NCI-H2107 treated with DMSO at 0.1 percent for 48 hours (cell line): ENCODE data around the gene PHLPP1.
"Not testable (repeated sequence)": the region's sequence is repeated elsewhere in the genome, so short reads cannot be mapped to it uniquely, and the experiment has no call there.

Source experiments
- DNase-seq: peaks from one replicate; lab custom pipeline; 2025; ENCODE audit not compliant: unreplicated experiment; lab: John Stamatoyannopoulos, UW

The PHLPP1 gene

DNA sequence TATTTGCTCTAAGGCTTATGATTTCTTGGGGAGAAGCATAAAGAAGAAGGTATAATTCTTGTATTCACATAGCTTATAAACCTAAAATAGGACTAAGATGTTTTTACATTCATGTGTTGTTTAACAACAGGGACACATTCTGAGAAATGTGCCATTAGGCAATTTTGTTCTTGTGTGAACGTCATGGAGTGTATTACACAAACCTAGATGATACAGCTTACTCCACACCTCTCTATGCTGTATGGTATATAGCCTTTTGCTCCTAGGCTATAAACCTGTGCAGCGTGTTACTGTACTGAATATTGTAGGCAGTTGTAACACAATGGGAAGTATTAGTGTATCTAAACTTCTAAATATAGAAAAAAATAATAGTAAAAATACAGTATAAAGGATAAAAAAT is 92.1 kb downstream of the PHLPP1 start:
- DNase-seq, result no peak

DNA sequence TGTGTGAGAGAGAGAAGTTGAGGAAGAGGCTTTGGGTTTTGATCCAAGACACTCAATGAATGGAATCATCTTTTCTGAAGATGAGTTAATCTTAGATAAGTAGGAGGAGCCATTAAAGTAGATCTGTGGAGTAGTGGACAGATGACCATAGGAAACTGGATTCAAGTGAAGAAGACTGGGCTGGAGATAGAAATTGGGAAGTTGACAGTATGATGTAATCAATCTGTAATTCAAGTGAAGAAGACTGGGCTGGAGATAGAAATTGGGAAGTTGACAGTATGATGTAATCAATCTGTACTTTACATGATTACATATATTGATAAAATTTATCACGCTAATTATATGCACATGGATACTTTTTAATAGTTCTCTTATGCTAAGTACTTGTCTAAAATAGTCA is 92.8 kb downstream of the PHLPP1 start:
- no peak for DNase-seq

- not testable (repeated sequence) for DNase-seq
Measured at GRCh38 chr18:62809445-62809844, 94.1 kb downstream of the PHLPP1 start.

DNA sequence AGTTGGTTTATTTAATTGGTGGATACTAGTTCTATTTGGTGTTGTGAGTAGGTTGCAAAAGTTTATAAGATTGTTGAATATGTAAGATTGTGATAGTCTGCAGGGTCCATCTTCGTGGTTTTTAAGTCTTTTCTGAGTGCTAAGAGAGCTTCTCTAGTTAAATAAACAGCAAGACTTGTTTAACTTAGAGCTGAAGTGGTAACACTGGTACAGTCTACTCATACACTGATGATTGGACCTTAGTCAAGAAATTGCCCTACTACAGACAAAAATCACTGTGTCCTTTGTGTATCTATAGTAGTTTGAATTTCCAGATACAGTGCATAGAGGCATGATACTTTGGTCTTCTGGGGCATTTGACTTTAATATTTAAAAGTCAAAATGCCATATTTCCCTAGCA is 94.6 kb downstream of the PHLPP1 start:
- no peak for DNase-seq

DNA sequence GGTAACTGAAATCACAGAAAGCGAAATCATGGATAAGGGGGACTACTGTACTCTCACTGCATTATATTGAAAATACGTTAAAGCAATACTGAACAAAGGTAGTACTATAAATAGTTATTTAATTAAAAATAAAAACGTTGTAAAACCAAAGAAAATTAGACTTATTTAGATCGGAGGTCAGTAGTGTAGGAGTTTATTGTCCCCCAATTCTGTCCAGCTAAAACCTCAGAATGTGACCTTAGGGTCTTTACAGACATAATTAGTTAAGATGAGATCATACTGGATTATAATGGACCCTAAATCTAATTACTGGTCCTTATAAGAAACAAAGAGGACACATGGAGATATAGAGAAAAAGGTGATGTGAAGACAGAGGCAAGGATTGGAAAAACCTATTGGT is 95.3 kb downstream of the PHLPP1 start:
- no peak for DNase-seq

GRCh38 chr18:62811674-62812073 is 96.3 kb downstream of the PHLPP1 start:
- no peak for DNase-seq

- DNase-seq, result no peak
Measured at GRCh38 chr18:62812242-62812641, 96.9 kb downstream of the PHLPP1 start.

GRCh38 chr18:62812876-62813275 is 97.5 kb downstream of the PHLPP1 start:
- no peak for DNase-seq

DNA sequence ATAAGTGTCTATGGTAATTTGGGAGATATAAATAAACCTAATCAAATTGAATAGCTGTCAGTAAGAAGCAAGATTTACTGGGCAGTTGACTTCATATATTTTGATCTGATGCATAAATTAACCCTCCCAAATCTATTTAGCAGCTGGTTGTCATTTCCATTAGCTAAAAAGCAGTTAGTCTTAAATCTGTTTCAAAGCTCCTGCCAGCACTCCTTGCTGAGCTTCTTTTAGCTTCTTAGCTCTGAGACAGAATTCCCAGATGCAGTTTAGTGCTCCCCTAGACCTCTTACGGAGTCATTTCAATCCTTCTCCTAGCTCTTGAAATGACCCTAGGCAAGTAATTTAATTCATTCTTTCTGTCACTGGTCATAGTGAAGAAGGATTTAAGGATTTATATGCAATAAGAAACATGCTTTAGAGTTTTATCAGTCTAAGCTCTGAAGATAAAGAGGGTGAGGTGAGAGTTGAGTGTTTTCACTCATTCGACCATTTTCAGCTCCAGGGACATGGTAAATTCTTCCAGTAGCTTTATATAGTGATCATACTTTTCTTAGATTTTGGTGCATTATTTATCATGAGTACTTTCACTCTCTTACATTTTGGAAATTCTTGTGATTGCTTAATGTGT is 98.9 kb downstream of the PHLPP1 start:
- no peak for DNase-seq

DNA sequence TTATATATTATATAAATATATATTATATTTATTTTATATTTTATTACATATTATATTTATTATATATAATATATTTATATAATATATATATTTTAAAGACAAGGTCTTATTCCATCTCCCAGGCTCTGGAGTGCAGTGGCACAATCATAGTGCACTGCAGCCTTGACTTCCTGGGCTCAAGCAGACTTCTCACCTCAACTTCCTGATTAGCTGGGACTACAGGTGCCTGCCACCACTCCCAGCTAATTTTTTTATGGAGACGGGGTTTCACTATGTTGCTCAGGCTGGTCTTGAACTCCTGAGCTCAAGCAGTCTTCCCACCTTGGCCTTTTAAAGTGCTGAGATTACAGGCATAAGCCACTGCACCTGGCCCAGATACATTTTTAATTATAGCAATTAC is 110.0 kb downstream of the PHLPP1 start:
- DNase-seq, result no peak

- DNase-seq, result peak; percentile 86
Measured at GRCh38 chr18:62827397-62827796, 112.1 kb downstream of the PHLPP1 start.

GRCh38 chr18:62828091-62828640 is 112.8 kb downstream of the PHLPP1 start:
- DNase-seq, result no peak

- DNase-seq, result no peak
Measured at GRCh38 chr18:62828852-62829251, 113.5 kb downstream of the PHLPP1 start.

GRCh38 chr18:62829936-62830335 is 114.6 kb downstream of the PHLPP1 start:
- no peak for DNase-seq

DNA sequence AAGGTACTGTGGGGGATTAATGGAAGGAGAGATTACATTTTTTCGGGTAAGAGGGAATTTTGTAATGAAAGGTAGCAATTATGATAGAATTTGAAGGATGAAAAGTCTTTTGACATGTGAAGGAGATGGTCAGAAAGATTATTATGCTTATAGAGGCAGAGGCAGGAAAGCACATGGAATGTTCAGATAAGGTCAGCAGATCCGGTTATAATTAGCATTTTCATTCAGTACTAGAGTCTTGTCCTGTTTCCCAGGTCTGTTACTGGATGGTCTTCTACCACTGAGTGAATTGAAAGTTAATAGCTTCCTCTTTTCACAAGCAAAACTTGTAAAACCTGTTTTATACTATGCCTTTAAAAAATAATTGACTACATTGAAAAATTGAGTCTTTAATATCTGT is 116.9 kb downstream of the PHLPP1 start:
- no peak for DNase-seq

DNA sequence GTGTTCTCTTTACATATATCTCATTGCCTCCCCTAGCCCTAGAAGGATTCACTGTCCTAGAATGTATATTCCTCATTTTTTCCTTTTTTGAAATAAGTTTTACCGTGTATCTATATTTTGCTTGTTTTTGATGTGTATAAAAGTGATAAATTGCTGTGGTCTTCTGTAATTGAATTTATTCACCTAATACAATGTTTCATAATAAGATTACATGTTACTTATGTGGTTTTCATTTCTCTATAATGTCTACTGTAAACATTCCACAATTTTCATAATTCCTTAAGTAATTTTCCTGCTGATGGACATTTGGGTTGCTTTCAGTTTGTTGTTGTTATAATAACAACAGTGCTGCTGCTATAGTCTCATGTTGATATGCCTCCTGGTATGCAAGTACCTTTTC is 118.2 kb downstream of the PHLPP1 start:
- no peak for DNase-seq

- DNase-seq, result no peak
Measured at GRCh38 chr18:62834715-62835114, 119.4 kb downstream of the PHLPP1 start.

DNA sequence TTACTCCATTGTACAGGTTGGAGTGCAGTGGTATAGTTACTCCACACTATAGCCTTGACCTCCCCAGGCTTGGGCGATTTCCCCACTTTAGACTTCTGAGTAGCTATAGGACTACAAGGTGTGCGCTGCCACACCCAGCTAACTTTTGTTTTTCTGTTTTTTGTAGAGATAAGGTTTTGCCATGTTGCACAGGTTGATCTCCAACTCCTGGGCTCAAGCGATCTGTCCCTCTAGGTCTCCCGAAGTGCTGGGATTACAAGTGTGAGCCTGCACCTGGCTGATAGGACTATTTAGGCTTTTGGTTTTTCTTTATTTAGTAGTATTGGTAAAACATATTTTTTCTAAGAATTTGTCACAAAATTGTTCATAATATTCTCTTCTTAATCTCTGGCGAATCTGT is 121.7 kb downstream of the PHLPP1 start:
- DNase-seq, result no peak

- no peak for DNase-seq
Measured at GRCh38 chr18:62838475-62839098, 123.2 kb downstream of the PHLPP1 start.

DNA sequence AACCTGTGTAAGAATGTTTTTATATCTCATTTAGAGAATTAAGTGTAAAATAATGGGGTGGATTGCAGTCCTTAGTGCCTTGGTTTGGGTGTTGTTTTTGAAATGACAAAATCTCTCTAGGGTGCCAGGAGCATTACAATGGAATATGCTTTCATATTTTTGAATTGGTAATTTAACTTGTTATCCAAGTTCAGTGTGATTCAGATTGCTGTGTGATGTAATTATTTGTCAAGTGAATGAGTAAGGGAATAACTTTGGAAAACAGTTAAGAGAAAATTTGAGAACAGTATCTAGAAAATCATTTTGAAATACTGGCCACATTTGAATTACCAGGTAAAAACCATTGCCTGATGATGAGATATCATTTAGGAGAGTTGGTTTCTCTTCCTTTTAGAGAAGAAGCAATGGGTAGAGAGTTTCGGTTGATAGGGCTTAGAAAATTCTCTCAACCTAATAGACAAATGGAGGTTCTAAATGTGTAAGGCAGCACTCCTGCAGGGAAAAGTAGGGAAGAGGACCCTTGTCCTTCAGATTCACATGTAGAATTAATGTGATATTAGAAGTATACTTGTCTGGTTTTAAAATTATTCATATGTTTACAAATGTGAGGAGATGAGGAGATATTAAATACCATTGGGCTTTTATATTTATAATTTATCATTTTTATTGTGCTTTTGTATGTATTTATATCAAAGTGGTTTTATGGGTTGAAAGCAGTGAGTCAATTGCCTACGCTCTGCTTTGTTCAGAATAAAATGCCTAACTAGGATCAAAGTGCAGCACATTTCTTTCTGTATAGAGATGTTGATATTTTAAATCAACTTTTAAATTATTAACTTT is 124.8 kb downstream of the PHLPP1 start:
- DNase-seq, result no peak

- no peak for DNase-seq
Measured at GRCh38 chr18:62841405-62841804, 126.1 kb downstream of the PHLPP1 start.

- no peak for DNase-seq
Measured at GRCh38 chr18:62842898-62843297, 127.6 kb downstream of the PHLPP1 start.
